ENCODE results near the gene TMCC1.
A peak's percentile ranks its signal among the peaks of the same experiment; 100 is the strongest.
"Not testable (repeated sequence)": the region's sequence is repeated elsewhere in the genome, so short reads cannot be mapped to it uniquely, and the experiment has no call there.

Gene TMCC1

GRCh38 chr3:129831942-129832341 is 61.6 kb downstream of the TMCC1 start:
- not testable (repeated sequence) for DNase-seq

GRCh38 chr3:129831503-129831902 is 62.0 kb downstream of the TMCC1 start:
- DNase-seq, result no peak

- peak; percentile 53 for DNase-seq
Measured at GRCh38 chr3:129829640-129830039, 63.9 kb downstream of the TMCC1 start.

- DNase-seq, result peak; percentile 58
Measured at GRCh38 chr3:129827765-129828164, 65.7 kb downstream of the TMCC1 start.

- DNase-seq, result peak; percentile 67
Measured at GRCh38 chr3:129824926-129825541, 68.5 kb downstream of the TMCC1 start.

GRCh38 chr3:129822679-129823078 is 70.8 kb downstream of the TMCC1 start:
- DNase-seq, result no peak

- DNase-seq, result no peak
Measured at GRCh38 chr3:129822241-129822640, 71.3 kb downstream of the TMCC1 start.

- DNase-seq, result no peak
Measured at GRCh38 chr3:129820587-129820986, 72.9 kb downstream of the TMCC1 start.

- DNase-seq, result no peak
Measured at GRCh38 chr3:129812589-129812988, 80.9 kb downstream of the TMCC1 start.

- no peak for DNase-seq
Measured at GRCh38 chr3:129809297-129809696, 84.2 kb downstream of the TMCC1 start.

- DNase-seq, result no peak
Measured at GRCh38 chr3:129796146-129796545, 97.4 kb downstream of the TMCC1 start.

GRCh38 chr3:129795186-129796010 is 98.1 kb downstream of the TMCC1 start:
- no peak for DNase-seq

GRCh38 chr3:129794311-129795185 is 99.0 kb downstream of the TMCC1 start:
- DNase-seq, result no peak

- DNase-seq, result no peak
Measured at GRCh38 chr3:129793942-129794310, 99.6 kb downstream of the TMCC1 start.

- DNase-seq, result no peak
Measured at GRCh38 chr3:129793319-129793718, 100.2 kb downstream of the TMCC1 start.

GRCh38 chr3:129783470-129783869 is 110.0 kb downstream of the TMCC1 start:
- DNase-seq, result no peak

GRCh38 chr3:129778871-129779270 is 114.6 kb downstream of the TMCC1 start:
- DNase-seq, result no peak

GRCh38 chr3:129777806-129778205 is 115.7 kb downstream of the TMCC1 start:
- no peak for DNase-seq

GRCh38 chr3:129775870-129776269 is 117.6 kb downstream of the TMCC1 start:
- no peak for DNase-seq

GRCh38 chr3:129773691-129774663 is 119.5 kb downstream of the TMCC1 start:
- DNase-seq, result no peak

GRCh38 chr3:129770604-129771003 is 122.9 kb downstream of the TMCC1 start:
- DNase-seq, result no peak

- no peak for DNase-seq
Measured at GRCh38 chr3:129769616-129770015, 123.9 kb downstream of the TMCC1 start.
